Measurements from ENCODE around the gene MIDN. TPM values are rescaled to one million over a fixed set of nuclear protein-coding genes. Genes with fewer than 3 reads are reported as not detected.
A peak's percentile ranks its signal among the peaks of the same experiment; 100 is the strongest.

Gene MIDN
- total RNA-seq, 1 experiment from 2014 or later, result 286 TPM

- no peak overlapping the region for H3K9ac ChIP-seq (ENCODE audit: extremely low read depth, insufficient read length, low read length)
- no peak overlapping the region for H2BK20ac ChIP-seq (ENCODE audit: low read depth, low read length, poor library complexity, severe bottlenecking)
- no peak overlapping the region for H3T11ph ChIP-seq (ENCODE audit: low read length)
- H2AFZ ChIP-seq (ENCODE audit: low read length), result no peak overlapping the region
- no peaks in the 10 kb centered on the region for H3K23me2 ChIP-seq (ENCODE audit: insufficient read length, low read depth, low read length, poor library complexity, severe bottlenecking)
- H3K79me2 ChIP-seq (ENCODE audit: insufficient read depth, low read length), result no peaks in the 10 kb centered on the region
- H3K79me1 ChIP-seq (ENCODE audit: insufficient read depth, low read depth, low read length, poor library complexity, severe bottlenecking), result no peaks in the 10 kb centered on the region
- H2BK15ac ChIP-seq (ENCODE audit: low read depth, low read length), result no peak overlapping the region
- H3K9me3 ChIP-seq (ENCODE audit: control insufficient read depth, low read depth, low read length), result no peaks in the 10 kb centered on the region
- no peak overlapping the region for H4K5ac ChIP-seq (ENCODE audit: insufficient read length, low read depth, low read length)
- no peaks in the 10 kb centered on the region for H3K9me3 Mint-ChIP-seq
- no peak overlapping the region for H3K23ac ChIP-seq (ENCODE audit: insufficient read length, low read depth, low read length)
- H4K20me1 ChIP-seq (ENCODE audit: control insufficient read depth, insufficient read depth, insufficient read length), result no peaks in the 10 kb centered on the region
- H3K4ac ChIP-seq (ENCODE audit: low read depth, low read length), result no peak overlapping the region
- H3K56ac ChIP-seq (ENCODE audit: insufficient read length, low read depth, low read length), result no peak overlapping the region
- no peak for TF ChIP-seq CTCF (conservative IDR thresholded peaks at IDR 0.05)
- H4K91ac ChIP-seq (ENCODE audit: insufficient read length, low read depth, low read length), result no peak overlapping the region
- H3K4me3 Mint-ChIP-seq, result peak overlapping the region; percentile 12 to 77; a peak in 3 of 5 replicates
- H2BK5ac ChIP-seq (ENCODE audit: insufficient read length, low read length), result no peak overlapping the region
- no peak overlapping the region for H3K27ac ChIP-seq (ENCODE audit: insufficient read length, low read depth, low read length)
- WGBS (ENCODE audit: extremely low coverage, insufficient read length, low lambda C conversion rate), result no CpG with 5 or more reads among the region's 14 CpGs
- no peak overlapping the region for H3K18ac ChIP-seq (ENCODE audit: insufficient read length, low read depth, low read length)
- H2BK120ac ChIP-seq (ENCODE audit: low read depth, low read length, poor library complexity, severe bottlenecking), result no peak overlapping the region
- no peaks in the 10 kb centered on the region for H3K27me3 ChIP-seq (ENCODE audit: insufficient read depth, low read length)
- no peak for DNase-seq
- H3K4me1 ChIP-seq (ENCODE audit: insufficient read depth, low read length), result no peaks in the 10 kb centered on the region
- H3K4me1 Mint-ChIP-seq, result peaks cover 0 to 12% of the 10 kb centered on the region in 2 experiments; a peak in 2 of 4 replicates
- H3K4me2 ChIP-seq (ENCODE audit: insufficient read depth, insufficient read length, low read length), result no peak overlapping the region
- no peak overlapping the region for H2AK5ac ChIP-seq (ENCODE audit: insufficient read length, low read length)
- H3K14ac ChIP-seq (ENCODE audit: insufficient read depth, low read length), result no peak overlapping the region
- peaks cover 0 to 4% (median 2%) of the 10 kb centered on the region in 3 experiments; a peak in 2 of 7 replicates for H3K36me3 Mint-ChIP-seq (ENCODE audit: insufficient read depth in 1 of 3, low read depth in 3 of 3)
- H3K27ac Mint-ChIP-seq, result no peak overlapping the region
- no peak overlapping the region for H4K8ac ChIP-seq (replicated peaks; ENCODE audit: insufficient read length, low read depth, low read length)
- H3K27me3 Mint-ChIP-seq (ENCODE audit: low read depth), result peaks cover 13% of the 10 kb centered on the region
- no peak overlapping the region for H2BK12ac ChIP-seq (ENCODE audit: insufficient read length, low read depth, low read length)
Measured at GRCh38 chr19:1294688-1295087, 46.3 kb downstream of the MIDN start.

All from H9 (cell line).